HG02973 (cell line): ENCODE results near the gene ETV6.

Experiments
- ATAC-seq: cut with Tn5 transposase; IDR thresholded peaks from one replicate; pipeline ENCODE4 v1.9.1; 2021; ENCODE audit warnings: moderate library complexity; ENCODE audit not compliant: unreplicated experiment

Gene ETV6

DNA sequence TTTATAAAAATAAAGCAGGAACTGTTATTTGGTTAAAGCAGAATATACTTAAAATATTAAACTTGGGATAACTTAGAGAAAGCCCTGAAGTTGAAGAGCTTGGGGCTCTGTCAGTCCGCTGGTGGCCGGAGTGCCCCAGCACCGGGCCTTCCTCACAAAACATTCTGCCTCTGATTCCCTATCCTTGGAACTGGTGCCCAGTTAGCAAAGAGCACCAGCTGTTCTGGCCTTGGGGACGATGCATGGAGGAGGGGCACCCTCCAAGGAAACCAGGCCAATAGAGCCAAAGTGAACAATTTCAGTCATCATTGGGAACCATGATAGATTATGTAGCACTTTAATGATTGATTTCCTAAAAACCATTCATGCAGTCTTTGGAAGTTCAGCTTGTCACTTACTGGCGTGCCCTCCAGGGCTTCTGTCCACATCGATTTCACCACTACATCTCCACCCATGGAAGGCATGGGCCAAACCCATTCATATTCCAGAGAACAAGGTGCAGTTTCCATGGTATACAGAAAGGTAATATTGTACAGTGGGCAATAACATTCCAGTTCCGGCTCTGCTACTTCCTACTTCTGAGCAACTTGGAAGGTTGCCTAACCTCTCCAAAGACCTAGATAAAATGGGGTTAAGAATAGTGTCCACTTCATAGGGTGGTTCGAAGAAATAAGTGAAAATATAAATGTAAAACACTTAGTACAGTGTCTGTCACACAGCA, 145.9 kb downstream of the ETV6 start:
- no peak for ATAC-seq

DNA sequence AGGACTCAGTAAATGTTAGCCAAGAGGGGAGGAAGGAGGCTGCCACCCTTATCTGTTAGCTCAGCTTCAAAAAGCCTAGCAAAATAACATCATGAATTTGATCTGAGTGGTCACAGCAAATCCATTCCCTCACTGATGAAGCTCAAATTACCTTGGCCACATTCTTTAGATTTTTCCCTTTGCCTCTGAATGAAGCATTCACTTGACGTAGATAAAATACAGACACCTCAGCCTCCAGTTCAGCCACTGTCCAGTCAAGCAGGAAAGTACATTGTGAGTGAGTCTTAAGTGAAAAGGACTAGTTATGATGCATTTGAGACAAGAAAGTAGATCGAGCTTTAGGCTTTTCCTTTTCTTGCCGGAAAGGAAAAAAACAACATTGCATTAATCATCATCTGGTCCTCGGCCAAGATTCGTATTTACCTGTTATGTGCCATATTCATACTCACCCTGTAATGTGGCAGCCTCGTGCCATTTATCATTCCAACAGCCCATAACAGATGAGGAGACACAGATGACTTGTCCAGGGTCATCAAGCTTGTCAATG, 146.5 kb downstream of the ETV6 start:
- ATAC-seq = no peak

DNA sequence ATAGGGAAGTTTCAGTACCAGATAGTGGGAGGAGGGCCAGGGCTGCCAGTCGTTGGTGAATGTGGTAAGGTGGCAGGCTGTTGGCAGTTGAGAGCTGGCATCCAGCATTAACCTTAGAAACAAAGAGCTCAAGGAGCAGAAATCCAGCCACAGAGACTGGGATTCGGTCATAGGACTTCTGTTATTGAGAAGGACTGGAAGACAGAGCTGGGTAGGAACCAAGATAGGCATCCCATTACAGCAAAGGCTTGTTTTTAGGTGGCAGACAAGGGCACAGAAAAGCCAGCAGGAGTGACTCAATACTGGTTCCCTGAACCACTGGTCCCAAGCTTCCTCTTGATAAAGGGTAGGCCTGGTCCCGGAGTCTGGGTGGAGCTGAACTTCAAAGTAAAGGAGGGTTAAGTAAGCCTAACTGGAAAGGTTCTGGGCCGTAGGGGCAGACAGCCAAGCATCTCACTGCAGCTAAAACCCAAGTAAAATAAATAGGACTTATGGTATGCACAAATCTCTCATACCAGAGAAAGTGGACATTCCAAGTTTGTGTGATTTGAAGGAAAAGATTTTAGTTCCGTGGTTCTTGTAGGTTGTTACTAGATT, 147.9 kb downstream of the ETV6 start:
- no peak for ATAC-seq

DNA sequence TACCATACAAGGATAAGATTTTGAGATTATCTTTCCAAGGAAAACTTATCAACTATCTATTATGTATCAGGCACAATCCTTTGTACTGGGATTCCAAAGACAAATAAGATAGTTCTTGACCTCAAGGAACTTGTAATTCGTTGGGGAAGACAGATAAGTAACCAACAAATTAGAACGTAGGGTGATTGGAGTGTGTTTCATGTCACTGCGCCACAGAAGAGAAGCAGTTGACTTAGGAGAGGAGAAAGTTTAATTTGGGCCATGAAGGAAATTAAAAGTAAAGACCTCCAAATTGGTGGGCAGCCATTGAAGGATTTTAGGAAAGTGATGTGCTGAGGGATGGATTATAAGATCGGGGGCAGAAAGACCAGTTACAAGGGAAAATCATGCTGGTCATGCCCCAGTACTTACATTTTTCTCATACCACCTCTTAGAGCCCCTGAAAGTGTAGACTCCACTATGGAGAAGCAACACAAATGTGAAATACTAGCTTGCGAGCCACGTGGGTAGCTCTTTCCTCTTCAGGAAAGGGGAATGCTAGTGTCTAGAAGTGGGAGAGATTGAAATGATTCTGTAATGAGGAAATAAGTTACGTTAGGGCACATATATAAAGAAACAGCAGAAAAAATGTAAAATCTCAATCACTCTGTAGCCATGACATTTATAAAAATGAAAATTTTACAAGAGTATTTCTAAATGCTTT, 148.7 kb downstream of the ETV6 start:
- no peak for ATAC-seq

DNA sequence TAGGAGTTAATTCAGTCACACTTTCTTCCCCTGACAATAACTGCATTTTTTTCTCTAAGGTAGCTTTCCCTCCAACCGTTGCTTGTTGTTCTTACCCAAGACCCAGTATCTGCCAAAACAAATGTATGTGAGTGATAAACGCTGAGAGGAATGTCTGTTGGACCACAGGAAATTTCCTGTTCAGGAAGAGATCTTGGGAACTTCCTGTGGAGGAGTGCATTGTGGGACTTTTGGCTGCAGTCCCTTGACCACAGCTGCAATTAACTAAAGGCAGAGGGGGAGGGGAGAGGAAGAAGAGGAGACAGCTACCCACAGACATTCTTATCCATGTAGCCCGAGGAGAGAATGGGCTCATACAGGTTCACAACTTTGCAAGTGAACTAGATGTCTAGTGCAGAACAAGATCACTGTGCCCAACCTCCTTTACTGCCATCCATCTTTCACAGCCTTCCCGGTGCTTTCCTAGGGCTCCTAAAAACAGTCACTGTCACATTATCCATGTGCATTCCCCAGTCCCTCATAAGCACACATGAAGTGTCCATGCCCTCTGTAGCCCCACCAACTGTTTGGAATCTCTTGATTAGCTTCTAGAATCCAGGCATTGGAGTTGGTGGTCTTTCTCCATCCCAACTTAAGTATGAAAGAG, 149.5 kb downstream of the ETV6 start:
- no peak for ATAC-seq

DNA sequence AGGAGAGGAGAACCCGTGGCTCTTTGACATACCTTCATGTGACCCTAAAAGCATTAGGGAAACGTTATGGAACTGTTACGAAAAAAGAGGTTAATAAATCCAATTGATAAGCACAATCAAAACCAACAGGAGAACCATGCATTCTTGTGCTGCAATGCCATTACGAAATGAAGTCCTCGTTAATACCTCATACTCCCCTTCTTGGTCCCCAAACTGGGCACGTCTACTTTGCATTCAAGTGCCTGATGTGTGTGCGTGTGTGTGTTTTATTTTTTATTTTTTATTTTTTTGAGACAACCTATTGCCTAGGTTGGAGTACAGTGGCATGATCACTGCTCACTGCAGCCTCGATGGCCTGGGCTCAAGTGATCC, 150.0 kb downstream of the ETV6 start:
- ATAC-seq = no peak

DNA sequence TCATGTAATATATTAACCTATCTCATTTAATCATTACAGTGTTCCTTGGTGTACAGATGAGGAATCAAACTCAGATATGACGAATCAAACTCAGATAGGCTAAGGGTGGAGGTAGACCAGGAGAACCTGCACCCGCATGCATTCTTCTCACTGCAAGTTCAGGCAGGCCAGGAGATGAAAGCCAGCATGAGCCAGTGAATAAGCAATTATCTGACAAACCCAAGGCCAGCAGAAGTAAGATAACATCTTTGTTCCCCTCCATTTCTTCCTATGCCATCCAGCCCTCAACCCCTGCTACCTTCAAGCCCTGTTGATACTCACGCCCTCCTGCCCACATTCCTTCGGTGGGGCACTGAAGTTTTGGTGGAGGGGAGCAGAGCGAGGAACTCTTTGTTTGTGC, 152.2 kb downstream of the ETV6 start:
- no peak for ATAC-seq

DNA sequence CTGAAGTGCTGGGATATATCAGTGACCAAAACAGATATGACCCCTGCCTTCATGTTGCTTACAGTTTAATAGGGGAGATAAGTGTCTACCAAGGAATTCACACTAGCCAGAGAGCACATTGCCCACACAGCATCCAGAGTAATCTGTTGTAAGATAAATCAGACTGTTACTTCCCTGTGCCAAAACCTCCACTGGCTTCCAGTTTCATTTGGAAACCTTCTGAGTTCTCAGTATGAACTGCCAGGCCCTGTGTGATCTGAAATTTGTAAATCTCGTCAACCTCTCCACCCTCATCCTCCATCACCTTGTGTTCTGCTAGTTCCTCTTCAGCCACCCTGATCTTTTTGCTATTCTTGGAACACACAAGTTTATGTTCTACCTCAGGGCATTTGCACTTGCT, 154.7 kb downstream of the ETV6 start:
- no peak for ATAC-seq

DNA sequence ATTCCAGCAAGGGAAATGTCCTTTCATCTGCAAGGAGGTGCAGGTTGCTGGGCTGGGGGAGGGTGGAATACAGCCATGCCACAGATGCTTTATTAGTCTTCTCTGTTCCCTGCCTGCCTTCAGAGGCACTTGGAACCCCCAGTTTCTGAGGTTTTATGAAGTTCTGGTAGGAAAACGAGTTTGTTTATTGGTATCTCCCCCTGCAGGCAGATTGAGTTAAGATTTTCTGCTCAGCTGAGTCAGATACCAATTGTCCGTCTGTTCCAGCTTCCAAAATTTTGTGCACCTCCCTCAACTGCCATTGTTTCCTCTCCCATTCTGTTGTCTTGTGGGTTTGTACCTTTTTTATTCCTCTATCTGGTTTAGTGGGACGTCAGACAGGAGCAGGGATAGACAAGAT, 155.6 kb downstream of the ETV6 start:
- no peak for ATAC-seq

DNA sequence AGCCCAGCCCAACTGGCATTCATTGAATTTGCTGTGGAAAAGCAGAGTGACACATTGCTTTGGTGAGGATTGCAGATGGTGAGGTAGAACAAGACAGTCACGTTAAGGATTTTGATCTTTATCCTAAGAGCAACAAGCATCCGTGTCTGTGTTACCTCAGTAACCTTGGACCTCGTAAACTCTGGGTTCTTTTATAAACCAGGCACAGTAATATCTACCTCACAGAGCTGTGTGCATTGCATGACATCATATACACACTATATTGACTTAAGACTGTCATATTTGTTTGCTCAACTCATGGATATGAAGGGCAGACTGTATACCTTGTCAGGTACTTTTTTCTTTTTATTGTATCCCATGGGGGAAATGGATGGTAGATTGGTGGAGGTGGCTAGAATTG, 156.2 kb downstream of the ETV6 start:
- ATAC-seq = no peak

DNA sequence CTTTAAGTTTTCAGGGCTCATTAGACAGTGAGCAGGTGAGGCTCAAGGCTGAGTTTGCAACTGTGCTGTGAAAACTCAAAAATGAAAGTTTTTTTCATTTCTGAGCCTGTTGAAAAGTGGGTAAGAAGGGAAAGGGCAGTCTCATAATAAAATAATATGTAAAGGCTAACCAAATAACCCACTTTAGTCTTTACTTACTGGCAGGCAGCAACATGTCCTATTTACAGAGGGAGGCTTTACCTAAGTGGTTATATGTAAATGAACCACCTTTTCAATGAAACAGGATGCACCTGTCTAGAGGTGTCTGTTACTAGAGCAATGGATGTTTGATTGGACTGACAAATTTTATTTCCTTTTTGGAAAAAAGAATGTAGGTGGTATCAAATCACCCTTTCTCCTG, 158.0 kb downstream of the ETV6 start:
- ATAC-seq = no peak

DNA sequence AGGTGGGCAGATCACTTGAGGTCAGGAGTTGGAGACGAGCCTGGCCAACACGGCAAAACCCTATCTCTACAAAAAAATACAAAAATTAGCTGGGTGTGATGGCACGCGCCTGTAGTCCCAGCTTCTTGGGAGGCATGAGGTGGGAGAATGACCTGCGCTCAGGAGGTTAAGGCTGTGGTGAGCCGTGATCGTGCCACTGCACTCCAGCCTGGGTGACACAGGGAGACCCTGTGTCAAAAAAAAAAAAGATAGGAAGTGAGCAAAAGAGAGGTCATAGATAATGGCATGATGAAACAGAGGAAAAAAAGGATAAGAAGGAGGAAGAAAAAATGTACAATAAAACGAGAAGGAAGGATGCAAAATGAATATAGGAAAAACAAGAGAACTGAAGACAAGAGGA, 159.5 kb downstream of the ETV6 start:
- no peak for ATAC-seq

DNA sequence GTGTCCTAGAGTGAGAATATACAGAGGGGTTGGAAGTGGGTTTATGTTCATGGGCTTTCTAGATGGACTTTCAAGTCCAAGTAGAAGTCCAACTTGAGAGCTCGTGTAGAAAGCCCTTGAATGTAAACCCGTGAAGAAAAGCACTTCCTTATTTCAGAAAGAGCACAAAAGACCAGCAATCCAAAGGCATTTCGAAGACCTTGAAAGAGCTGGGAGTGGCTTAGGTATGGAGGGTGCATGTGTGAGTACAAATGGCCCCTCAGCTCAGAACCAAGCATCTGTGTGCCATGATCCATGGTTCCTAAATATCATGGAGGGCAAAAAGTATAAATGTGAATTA, 160.7 kb downstream of the ETV6 start:
- ATAC-seq = no peak

DNA sequence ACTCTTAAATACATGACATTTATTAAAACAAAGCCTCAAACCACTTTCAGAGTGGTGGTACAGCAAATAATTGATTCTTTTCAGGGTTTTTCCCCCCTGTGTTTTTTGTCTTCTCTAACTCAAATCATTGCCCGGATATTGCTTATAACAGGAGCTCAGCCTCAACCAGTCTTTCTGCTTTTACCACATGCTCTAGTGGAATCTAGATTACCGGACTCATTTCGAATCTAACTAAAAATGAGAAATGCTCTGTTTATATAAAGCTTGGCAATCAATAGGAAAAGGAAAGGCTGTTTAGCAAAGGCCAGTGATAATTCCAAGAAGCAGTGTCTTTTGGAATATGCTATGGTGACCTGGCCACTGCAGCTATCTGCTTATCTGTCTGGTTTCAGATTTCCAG, 161.5 kb downstream of the ETV6 start:
- ATAC-seq = no peak

DNA sequence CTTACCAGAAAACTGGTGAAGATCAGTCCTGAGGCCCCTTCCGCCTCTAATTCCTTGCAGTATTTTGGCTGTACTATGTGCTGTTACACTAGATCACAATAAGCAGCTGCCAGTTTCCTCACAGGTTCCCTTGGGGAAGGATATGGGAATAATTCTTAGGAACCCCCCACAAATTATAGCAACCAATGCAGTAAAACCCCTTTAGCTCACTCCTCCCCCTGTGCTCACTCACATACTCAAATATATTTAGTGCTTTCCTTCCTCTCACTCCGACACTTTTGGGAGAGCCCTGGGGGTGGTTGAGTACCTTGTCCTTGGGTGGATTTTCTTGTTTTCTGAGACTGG, 162.7 kb downstream of the ETV6 start:
- no peak for ATAC-seq

DNA sequence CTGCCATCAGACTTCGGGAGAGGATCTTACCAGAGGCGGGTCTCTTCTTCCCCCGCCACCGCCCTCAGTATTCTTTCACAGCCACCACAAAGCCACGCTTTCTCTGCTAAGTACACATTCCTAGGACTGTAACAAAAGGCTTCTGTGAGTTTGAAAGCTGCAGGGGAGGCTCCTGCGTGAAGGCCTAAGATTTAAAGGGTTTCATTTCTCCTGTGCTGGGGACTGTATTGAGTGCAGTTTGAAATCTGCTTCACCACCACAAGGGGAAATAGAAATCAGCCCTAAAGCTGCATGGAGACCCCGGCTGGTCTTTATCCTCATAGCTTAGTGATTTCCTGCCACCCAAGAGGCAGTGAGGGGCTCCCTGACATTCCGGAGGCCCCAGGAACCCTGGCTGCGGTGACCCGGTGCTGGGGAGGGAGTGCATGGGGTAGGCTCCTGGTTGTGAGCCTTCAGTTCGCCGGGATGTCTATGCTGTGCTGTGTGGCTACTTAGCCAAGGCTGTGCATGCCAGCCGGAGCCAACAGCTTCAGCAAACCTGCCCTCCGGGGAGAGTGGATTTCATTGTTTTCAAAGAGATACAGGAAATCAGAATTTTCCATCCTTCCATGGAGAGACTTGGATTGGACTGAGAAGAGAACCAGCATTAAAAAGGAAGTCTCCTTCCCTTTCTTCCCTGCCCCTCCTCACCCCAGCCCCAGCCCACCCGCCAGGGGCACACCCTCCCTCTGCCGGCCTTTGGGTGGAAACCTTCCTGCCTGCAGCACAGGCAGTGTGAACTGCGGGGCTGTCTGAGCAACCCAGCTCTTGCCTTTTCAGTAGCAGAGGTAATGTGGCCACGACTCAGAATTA, 163.3 kb downstream of the ETV6 start:
- peak; percentile 63 for ATAC-seq

DNA sequence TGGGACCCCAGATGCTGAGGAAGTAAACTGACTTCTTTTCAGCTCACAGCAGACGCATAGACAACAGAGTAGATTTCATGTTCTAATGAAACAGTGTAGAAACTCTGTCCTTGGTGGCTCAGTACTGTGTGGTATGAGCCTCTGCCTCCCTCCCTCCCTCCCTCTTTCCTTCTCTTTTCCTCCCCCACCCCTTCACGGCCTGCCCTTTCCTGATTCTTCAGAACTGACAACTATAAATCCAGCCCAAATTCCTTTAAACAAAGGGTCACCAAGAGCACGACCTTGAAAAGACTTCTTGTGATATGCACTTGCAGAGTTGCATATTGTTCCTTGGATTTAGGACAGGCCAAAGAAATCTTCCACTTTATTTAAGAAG, 164.0 kb downstream of the ETV6 start:
- no peak for ATAC-seq

DNA sequence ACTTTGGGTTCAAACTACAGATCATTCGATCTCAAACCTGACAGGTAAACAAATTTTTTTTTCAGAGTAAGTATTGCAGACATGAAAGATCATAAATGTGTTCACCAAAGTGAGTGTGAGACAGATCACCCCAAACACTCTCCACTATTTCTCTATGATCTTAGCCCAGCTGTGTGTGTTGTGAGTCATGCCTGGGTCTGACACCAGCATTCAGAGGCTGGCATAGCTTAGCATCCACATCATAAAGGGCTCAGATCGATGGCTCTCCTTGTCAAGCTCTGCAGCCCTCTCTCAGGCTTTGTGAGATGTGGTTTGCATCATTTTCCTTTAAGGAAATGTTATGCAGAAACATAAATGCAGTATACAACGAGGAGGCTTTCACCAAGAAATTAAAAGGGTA, 164.9 kb downstream of the ETV6 start:
- no peak for ATAC-seq

DNA sequence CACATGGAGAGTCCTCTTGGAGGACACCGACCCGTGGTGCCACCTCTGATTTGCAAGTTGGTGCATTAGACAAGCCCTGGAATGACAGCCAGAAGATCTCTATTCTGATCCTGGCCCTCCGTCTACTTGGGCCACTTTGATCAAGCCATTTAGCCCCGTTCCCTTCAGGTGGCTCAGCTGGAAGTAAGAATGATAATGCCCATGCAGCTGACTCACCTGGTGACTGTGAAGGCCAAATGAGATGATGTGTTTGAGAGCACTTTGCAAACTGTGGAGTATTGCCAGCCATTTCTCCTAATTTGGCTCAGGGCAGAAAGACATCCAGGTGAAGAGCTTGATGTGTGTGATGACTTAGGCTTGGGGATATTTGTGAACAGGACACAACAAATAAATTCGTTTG, 165.9 kb downstream of the ETV6 start:
- no peak for ATAC-seq

DNA sequence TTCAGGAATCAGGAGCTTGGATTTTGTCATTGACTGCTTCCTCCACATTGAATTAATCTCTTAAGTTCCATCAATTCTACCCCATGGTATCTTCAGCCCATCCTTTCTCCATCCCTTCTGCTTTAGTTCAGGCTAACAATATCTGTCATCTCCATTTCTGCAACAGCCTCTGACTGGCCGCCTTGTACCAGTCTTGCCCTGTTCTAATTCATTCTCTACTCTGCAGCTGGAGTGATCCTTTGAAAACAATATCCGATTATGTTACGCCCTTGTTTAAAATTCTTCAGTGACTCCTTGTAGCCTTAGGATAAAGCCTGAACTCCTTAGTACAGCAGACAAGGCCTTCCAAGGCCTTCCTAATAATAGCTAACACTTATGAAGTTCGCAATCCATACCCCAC, 170.2 kb downstream of the ETV6 start:
- no peak for ATAC-seq

DNA sequence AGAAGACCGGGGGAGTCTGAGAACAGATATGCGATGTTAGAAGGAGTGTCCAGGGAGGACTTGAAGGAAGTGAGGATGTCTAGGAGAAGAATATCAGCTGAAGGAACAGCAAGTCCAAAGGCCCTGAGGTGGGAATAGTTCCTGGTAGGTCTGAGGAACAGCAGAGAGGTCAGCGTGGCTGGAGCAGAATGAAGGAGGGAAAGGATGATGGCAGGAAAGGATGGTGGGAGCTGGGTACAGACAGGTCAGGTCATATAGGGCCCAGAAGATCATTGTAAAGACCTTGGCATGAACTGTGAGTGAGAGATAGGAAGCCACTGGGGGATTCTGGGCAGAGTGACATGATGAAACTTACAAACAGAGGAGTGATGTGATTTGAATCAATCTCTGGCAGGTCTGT, 171.0 kb downstream of the ETV6 start:
- no peak for ATAC-seq
